Thyroid gland (tissue), 4 donors: ENCODE measurements around the gene LSAMP. TPM values are rescaled to one million over a fixed set of nuclear protein-coding genes. Genes with fewer than 3 reads are reported as not detected.

Experiments
- DNase-seq, 2 donors: peaks; one replicate each; pipeline ENCODE4 v3.0.0-alpha.2; 2019
- H3K27ac ChIP-seq, 3 donors: fragments of 200-600 bp; sonication (generic); 1 replicate in 2 of 3; 2 replicates in 1 of 3; pipeline ENCODE4 v1.5.1; 2016 to 2019; ENCODE audit warnings: mild to moderate bottlenecking in 1 of 3, moderate library complexity in 1 of 3
- H3K27me3 ChIP-seq: fragments of 200-600 bp; sonication (generic); one replicate; pipeline ENCODE4 v1.5.1; 2019
- H3K36me3 ChIP-seq, 2 donors: fragments of 200-600 bp; sonication (generic); one replicate each; pipeline ENCODE4 v1.5.1; 2016 to 2019
- H3K4me1 ChIP-seq, 2 donors: fragments of 200-600 bp; sonication (generic); one replicate each; pipeline ENCODE4 v1.5.1; 2017 to 2019
- H3K4me3 ChIP-seq, 3 donors: fragments of 200-600 bp; sonication (generic); replicated peaks in 1 of 3; 1 replicate in 2 of 3; 2 replicates in 1 of 3; pipeline ENCODE4 v1.5.1; 2016; ENCODE audit warnings: mild to moderate bottlenecking in 1 of 3
- H3K9me3 ChIP-seq: fragments of 200-600 bp; sonication (generic); one replicate; pipeline ENCODE4 v1.5.1; 2017
- POLR2A ChIP-seq, 2 donors: fragments of 450-650 bp; IDR thresholded peaks; one replicate each; pipeline ENCODE4 v1.6.1; 2017; ENCODE audit warnings: antibody characterized with exemption in 2 of 2, mild to moderate bottlenecking in 2 of 2, moderate library complexity in 1 of 2
- WGBS, 2 donors: methylation state at CpG; one replicate each; pipeline ENCODE4 v1.1.5; 2017; 5-methylcytosine and 5-hydroxymethylcytosine counted together
- intact Hi-C: fragments of 100-400 bp; cut with DNase I; formaldehyde crosslinking; loops from one replicate; pipeline ENCODE4 v1.15.1; 2023
- total RNA-seq, 4 donors: library from RNA; depleted of rRNA; stranded (reverse); fragments of >200 nt; gene quantifications; one replicate each; pipeline ENCODE4 v1.2.3, GENCODE V29; 2016
- TF ChIP-seq, protein P1 (sequence below), 6 experiments: fragments of 200-600 bp in 3 of 6; fragments of 450-650 bp in 3 of 6; sonication (generic) in 3 of 6; IDR thresholded peaks; one replicate each; pipeline ENCODE4 v1.5.1; 2016 to 2019; ENCODE audit warnings: antibody characterized with exemption in 6 of 6, mild to moderate bottlenecking in 2 of 6, inconsistent platforms in 1 of 6, moderate library complexity in 1 of 6

The LSAMP gene
- total RNA-seq, 4 donors from 2014 or later, result 0.78 to 2.0 (median 1.8) TPM

DNA sequence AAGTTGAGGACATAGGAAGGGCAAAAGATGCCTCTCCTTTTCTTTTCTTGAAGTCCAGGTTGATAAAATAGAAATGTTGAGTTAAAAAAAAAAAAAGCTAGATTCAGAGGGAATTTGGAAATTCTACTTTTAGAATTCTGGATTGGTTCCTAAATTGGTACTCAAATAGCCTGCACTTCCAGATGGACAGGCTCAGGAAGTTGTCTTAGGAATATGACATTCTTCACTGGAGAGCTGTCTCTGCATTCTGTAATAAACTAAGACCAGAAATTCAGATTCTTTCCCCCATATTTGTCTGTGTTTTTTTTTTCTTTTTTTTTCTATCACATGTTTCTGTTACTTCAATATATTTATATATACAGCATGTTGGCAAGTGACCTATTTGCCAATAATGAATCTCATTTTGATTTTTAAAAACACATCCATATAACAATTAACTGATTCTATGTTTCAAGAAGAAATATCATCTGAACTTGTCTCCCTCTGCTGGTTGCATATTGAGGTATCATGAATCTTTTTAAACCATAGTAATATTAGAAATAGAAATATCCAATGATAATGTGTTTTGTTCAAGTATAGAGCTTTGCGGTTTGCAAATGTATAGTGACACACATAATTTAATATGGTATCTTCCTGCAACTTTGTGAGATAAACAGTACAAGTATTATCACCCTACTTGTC lies 8.5 kb upstream of the LSAMP start:
- 82% methylated on average over 1 of the region's 1 CpG for WGBS, 2 donors
- Histone ChIP-seq H3K27me3 (no peaks in the 10 kb centered on the region), H3K27ac (no peak overlapping the region), H3K9me3 (no peaks in the 10 kb centered on the region), H3K4me3 (no peak overlapping the region), H3K4me1 (no peaks in the 10 kb centered on the region), H3K36me3 (no peaks in the 10 kb centered on the region)
- DNase-seq, result no peak
- intact Hi-C loops, result no loop called here
- TF ChIP-seq, protein P1, sequence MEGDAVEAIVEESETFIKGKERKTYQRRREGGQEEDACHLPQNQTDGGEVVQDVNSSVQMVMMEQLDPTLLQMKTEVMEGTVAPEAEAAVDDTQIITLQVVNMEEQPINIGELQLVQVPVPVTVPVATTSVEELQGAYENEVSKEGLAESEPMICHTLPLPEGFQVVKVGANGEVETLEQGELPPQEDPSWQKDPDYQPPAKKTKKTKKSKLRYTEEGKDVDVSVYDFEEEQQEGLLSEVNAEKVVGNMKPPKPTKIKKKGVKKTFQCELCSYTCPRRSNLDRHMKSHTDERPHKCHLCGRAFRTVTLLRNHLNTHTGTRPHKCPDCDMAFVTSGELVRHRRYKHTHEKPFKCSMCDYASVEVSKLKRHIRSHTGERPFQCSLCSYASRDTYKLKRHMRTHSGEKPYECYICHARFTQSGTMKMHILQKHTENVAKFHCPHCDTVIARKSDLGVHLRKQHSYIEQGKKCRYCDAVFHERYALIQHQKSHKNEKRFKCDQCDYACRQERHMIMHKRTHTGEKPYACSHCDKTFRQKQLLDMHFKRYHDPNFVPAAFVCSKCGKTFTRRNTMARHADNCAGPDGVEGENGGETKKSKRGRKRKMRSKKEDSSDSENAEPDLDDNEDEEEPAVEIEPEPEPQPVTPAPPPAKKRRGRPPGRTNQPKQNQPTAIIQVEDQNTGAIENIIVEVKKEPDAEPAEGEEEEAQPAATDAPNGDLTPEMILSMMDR (IDR thresholded peaks at IDR 0.05), result no peak
- no peak for TF ChIP-seq POLR2A (IDR thresholded peaks at IDR 0.05)

- no peak for DNase-seq
- H3K36me3 ChIP-seq, result no peaks in the 10 kb centered on the region
- H3K4me3 ChIP-seq, result no peak overlapping the region
- WGBS, 2 donors, result 48 to 53% methylated on average over 3 of the region's 3 CpGs
- no peaks in the 10 kb centered on the region for H3K4me1 ChIP-seq
- H3K9me3 ChIP-seq, result no peaks in the 10 kb centered on the region
- H3K27ac ChIP-seq, result no peak overlapping the region
- intact Hi-C loops, result no loop called here
- H3K27me3 ChIP-seq, result no peaks in the 10 kb centered on the region
- TF ChIP-seq, protein P1 (IDR thresholded peaks at IDR 0.05), result no peak
- TF ChIP-seq POLR2A (IDR thresholded peaks at IDR 0.05), result no peak
Observed at GRCh38 chr3:116449546-116450350, 4.5 kb upstream of the LSAMP start.

GRCh38 chr3:116445990-116446389 lies 703 bp upstream of the LSAMP start:
- no peak for DNase-seq
- Histone ChIP-seq H3K36me3 (no peaks in the 10 kb centered on the region), H3K4me3 (no peak overlapping the region), H3K9me3 (no peaks in the 10 kb centered on the region), H3K4me1 (no peaks in the 10 kb centered on the region), H3K27me3 (no peaks in the 10 kb centered on the region), H3K27ac (no peak overlapping the region)
- intact Hi-C loops, result no loop called here
- TF ChIP-seq, protein P1 (IDR thresholded peaks at IDR 0.05), result no peak
- TF ChIP-seq POLR2A (IDR thresholded peaks at IDR 0.05), result no peak
- WGBS, 2 donors, result 55 to 67% methylated on average over 2 of the region's 2 CpGs

DNA sequence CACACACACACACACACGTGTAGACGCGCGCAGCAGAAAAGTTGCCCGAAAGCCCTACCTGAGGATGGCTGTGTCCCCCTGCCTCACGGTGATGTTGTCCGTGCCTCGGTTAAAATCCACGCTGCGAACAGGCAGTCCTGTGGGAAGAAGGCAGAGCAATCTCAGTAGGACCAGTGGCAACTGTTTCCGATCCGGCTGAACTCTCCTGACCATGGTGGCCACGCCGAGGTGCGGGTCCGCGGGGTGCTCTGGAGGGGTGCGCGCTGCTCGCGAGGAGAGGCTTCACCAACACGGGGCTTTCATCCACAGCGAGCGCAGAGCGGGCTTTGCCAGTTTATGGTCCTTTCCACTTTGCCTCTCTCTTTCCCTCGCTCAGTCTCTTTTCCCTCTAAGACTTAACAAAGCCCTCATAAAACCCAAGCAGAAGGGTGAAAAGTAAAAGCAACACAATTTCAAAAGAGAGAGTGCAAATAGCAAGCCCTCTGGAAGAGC lies 422 bp downstream of the LSAMP start:
- 2% methylated on average over 18 to 26 of the region's 26 CpGs for WGBS, 2 donors
- DNase-seq, result no peak
- Histone ChIP-seq H3K36me3 (no peaks in the 10 kb centered on the region), H3K27ac (no peak overlapping the region), H3K4me1 (no peaks in the 10 kb centered on the region), H3K27me3 (no peaks in the 10 kb centered on the region), H3K4me3 (no peak overlapping the region), H3K9me3 (no peaks in the 10 kb centered on the region)
- intact Hi-C loops, result no loop called here
- TF ChIP-seq, protein P1 (IDR thresholded peaks at IDR 0.05), result no peak
- TF ChIP-seq POLR2A (IDR thresholded peaks at IDR 0.05), result no peak
